ENCODE results near the gene IDS.

DNA sequence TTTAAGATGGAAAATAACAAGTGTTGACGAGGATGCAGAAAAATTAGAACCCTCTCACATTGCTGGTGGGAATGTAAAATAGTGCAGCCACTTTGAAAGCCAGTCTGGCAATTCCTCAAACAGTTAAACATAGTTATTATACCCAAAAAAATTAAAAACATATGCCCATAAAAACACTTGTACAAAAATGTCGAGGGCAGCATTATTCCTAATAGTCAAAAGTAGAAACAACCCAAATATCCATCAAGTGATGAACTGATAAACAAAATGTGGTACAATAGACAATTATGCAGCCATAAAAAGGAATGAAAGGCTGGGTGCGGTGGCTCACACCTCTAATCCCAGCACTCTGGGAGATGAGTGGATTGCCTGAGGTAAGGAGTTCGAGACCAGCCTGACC, 6.3 kb downstream of the IDS start:
- no peak for TF ChIP-seq EP300 (IDR thresholded peaks at IDR 0.05; ENCODE audit: borderline replicate concordance)
- no peak for TF ChIP-seq TCF12 (IDR thresholded peaks at IDR 0.05; ENCODE audit: low read depth)

Data from Ishikawa (cell line).